HEK293T (cell line): ENCODE results near the gene PDE5A.

ENCODE experiments used
- CTCF ChIA-PET: fragments of 350-600 bp; formaldehyde crosslinking; extraction: SDS; loops from one replicate; lab custom pipeline; 2021; ENCODE audit warnings: antibody characterized with exemption, inconsistent platforms; lab: Yijun Ruan, JAX
- POLR2A ChIA-PET: fragments of 350-600 bp; formaldehyde crosslinking; extraction: SDS; loops from one replicate; lab custom pipeline; 2020; ENCODE audit warnings: antibody characterized with exemption, inconsistent platforms; lab: Yijun Ruan, JAX
- DNase-seq: peaks from one replicate; pipeline ENCODE4 v3.0.0; 2012; ENCODE audit warnings: mixed read lengths; ENCODE audit errors: extremely low spot score
- ARNT ChIP-seq: fragments of 450-650 bp; IDR thresholded peaks from 2 replicates; pipeline ENCODE4 v1.6.1; 2017; ENCODE audit warnings: mild to moderate bottlenecking
- BHLHE40 ChIP-seq: fragments of 450-650 bp; IDR thresholded peaks from 2 replicates; pipeline ENCODE4 v1.6.1; 2016; ENCODE audit warnings: mild to moderate bottlenecking, moderate library complexity, borderline replicate concordance
- CTBP1 ChIP-seq: fragments of 450-650 bp; IDR thresholded peaks from 2 replicates; pipeline ENCODE4 v1.6.1; 2016; ENCODE audit warnings: borderline replicate concordance
- ELF4 ChIP-seq: fragments of 450-650 bp; IDR thresholded peaks from 2 replicates; pipeline ENCODE4 v1.6.1; 2017; ENCODE audit warnings: antibody characterized with exemption
- FOXA1 ChIP-seq: fragments of 450-650 bp; IDR thresholded peaks from 2 replicates; pipeline ENCODE4 v1.6.1; 2016; ENCODE audit warnings: mild to moderate bottlenecking
- FOXK2 ChIP-seq: fragments of 450-650 bp; IDR thresholded peaks from 2 replicates; pipeline ENCODE4 v1.6.1; 2016; ENCODE audit warnings: mild to moderate bottlenecking
- FOXM1 ChIP-seq: fragments of 450-650 bp; IDR thresholded peaks from 2 replicates; pipeline ENCODE4 v1.6.1; 2017; ENCODE audit warnings: mild to moderate bottlenecking, borderline replicate concordance
- HDGF ChIP-seq: fragments of 450-650 bp; IDR thresholded peaks from 2 replicates; pipeline ENCODE4 v1.6.1; 2017; ENCODE audit warnings: antibody characterized with exemption, borderline replicate concordance
- L3MBTL2 ChIP-seq: fragments of 450-650 bp; conservative IDR thresholded peaks from 2 replicates; pipeline ENCODE4 v1.6.1; 2016; ENCODE audit warnings: mild to moderate bottlenecking
- LEF1 ChIP-seq: fragments of 450-650 bp; IDR thresholded peaks from 2 replicates; pipeline ENCODE4 v1.6.1; 2017; ENCODE audit warnings: mild to moderate bottlenecking, borderline replicate concordance
- NFRKB ChIP-seq: fragments of 450-650 bp; IDR thresholded peaks from 2 replicates; pipeline ENCODE4 v1.6.1; 2016; ENCODE audit warnings: mild to moderate bottlenecking, moderate library complexity
- SP1 ChIP-seq: fragments of 450-650 bp; IDR thresholded peaks from 2 replicates; pipeline ENCODE4 v1.6.1; 2017
- SUZ12 ChIP-seq: fragments of 450-650 bp; IDR thresholded peaks from 2 replicates; pipeline ENCODE4 v1.6.1; 2016; ENCODE audit warnings: mild to moderate bottlenecking
- TARDBP ChIP-seq: fragments of 450-650 bp; IDR thresholded peaks from 2 replicates; pipeline ENCODE4 v1.6.1; 2016
- ZNF384 ChIP-seq: fragments of 450-650 bp; IDR thresholded peaks from 2 replicates; pipeline ENCODE4 v1.6.1; 2016
- TF ChIP-seq, protein P1 (sequence below): fragments of 450-650 bp; IDR thresholded peaks from 2 replicates; pipeline ENCODE4 v1.6.1; 2016

Gene PDE5A

DNA sequence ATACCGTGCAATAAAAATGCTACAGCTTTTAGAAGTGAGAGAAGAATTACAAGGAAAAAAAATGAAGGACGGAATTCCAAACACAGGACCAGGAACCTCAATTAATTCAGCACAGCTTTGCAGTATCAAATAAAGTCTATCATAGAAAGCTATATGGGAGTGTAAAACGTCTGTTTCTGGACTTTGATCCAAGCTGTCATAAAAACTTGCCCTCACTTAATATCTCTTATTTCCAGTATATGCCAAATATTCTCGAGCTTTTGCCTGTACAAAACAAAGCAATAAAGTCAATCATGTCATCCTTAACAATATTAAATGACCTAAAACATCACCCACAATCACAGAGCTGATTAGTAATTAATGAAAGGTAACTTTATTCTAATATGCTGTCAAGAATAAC is 4.2 kb downstream of the PDE5A start:
- DNase-seq = no peak
- CTCF ChIA-PET = interaction anchor here (0.7 kb wide), 1 partner anchor 38 kb away, joined by 4 read pairs; no protein-coding TSS in a partner anchor
- POLR2A ChIA-PET = no interaction called here
- no peak for TF ChIP-seq FOXM1
- TF ChIP-seq FOXA1 = no peak
- TF ChIP-seq, protein P1, sequence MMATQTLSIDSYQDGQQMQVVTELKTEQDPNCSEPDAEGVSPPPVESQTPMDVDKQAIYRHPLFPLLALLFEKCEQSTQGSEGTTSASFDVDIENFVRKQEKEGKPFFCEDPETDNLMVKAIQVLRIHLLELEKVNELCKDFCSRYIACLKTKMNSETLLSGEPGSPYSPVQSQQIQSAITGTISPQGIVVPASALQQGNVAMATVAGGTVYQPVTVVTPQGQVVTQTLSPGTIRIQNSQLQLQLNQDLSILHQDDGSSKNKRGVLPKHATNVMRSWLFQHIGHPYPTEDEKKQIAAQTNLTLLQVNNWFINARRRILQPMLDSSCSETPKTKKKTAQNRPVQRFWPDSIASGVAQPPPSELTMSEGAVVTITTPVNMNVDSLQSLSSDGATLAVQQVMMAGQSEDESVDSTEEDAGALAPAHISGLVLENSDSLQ = no peak
- no peak for TF ChIP-seq NFRKB
- no peak for TF ChIP-seq FOXK2
- no peak for TF ChIP-seq BHLHE40
- TF ChIP-seq LEF1 = no peak
- no peak for TF ChIP-seq CTBP1
- no peak for TF ChIP-seq ELF4
- TF ChIP-seq ZNF384 = no peak
- TF ChIP-seq SP1 = no peak
- no peak for TF ChIP-seq L3MBTL2
- no peak for TF ChIP-seq TARDBP
- no peak for TF ChIP-seq SUZ12
- no peak for TF ChIP-seq HDGF
- TF ChIP-seq ARNT = no peak

DNA sequence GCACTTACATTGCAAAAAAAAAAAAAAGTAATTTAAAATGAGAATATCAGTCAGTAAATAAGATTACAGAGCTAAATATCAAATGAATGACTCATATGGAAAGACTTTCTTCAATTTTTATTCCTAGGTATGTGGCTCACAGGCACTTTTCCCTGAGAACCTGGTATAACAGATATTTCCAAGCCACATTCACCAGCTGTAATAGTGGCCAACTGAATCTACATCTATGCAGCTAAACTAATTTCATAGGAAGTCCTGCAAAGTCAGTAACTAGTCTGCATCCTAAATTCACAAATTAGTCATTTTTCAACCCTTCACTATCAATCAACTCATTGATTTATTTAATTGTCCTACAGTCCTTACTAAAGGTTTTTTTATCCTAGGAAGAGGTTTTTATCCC is 5.6 kb downstream of the PDE5A start:
- CTCF ChIA-PET = interaction anchor here (0.7 kb wide), 1 partner anchor 15 kb away, joined by 6 read pairs; no protein-coding TSS in a partner anchor
- POLR2A ChIA-PET = no interaction called here
- no peak for DNase-seq

DNA sequence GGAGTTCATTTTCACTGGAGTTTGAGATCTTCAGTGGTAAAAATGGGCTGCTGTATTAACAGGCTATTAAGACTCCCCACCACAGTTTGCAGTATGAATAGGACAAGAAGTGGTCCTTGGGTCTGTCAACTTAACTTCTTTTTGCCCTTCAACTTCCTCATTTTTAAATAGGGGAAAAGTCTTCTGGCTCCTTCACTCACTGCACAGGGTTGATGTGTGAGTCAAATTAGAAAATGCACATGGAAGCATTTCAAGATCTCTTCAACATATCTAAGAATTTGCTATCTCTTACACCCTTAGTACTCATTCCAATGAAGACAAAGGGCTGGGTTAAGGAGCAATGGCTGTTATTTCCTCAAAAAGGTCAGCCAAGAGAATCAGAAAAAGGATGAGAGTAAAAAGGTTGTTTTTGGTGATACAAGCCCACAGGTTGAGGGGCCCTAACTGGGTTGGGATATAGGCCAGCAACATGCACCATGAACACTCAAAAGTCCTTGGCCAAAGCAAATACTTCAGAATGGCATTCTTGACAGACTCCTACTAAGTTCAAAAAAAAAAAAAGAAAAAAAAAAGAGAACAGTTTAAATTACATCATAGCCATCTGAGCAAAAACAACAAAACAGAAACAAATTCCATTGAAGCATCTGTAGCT is 13.4 kb downstream of the PDE5A start:
- CTCF ChIA-PET = no interaction called here
- TF ChIP-seq LEF1 = no peak
- no peak for TF ChIP-seq CTBP1
- TF ChIP-seq SUZ12 = no peak
- no peak for TF ChIP-seq FOXA1
- no peak for TF ChIP-seq L3MBTL2
- TF ChIP-seq TARDBP = no peak
- TF ChIP-seq HDGF = no peak
- no peak for DNase-seq
- POLR2A ChIA-PET = no interaction called here

More for the DNA sequence above, 5.6 kb downstream of the PDE5A start:
- TF ChIP-seq SP1 = no peak
- no peak for TF ChIP-seq HDGF
- no peak for TF ChIP-seq ELF4

GRCh38 chr4:119604266-119604665 is 24.3 kb downstream of the PDE5A start:
- no peak for DNase-seq
- TF ChIP-seq SP1 = no peak
- no peak for TF ChIP-seq LEF1
- no peak for TF ChIP-seq CTBP1
- no peak for TF ChIP-seq NFRKB
- no peak for TF ChIP-seq FOXA1
- TF ChIP-seq ZNF384 = no peak
- TF ChIP-seq ELF4 = no peak
- TF ChIP-seq, protein P1 = no peak
- CTCF ChIA-PET = no interaction called here
- POLR2A ChIA-PET = no interaction called here

GRCh38 chr4:119602366-119602765 is 26.2 kb downstream of the PDE5A start:
- POLR2A ChIA-PET = no interaction called here

DNA sequence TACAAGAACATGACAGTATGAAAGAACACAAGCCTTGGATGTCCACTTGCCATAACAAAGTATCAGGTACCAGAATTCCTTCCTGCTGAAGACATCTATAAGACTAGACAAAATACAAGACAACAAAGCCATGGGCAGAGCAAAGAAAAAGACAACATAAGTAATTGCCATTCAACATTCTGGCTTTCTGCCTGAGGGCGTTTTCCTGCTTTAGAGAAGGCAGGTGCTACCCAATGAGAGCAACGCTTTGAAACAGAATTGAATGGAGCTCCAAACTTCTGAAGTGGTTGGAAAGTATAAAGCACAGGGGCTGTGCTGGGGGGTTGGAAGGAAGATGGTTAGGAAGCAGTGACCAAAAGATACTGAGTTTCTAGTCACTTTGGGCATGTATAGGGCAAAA is 30.1 kb downstream of the PDE5A start:
- TF ChIP-seq NFRKB (no peak), ELF4 (no peak), BHLHE40 (no peak), FOXK2 (no peak), CTBP1 (no peak), L3MBTL2 (no peak), FOXA1 (no peak), SUZ12 (no peak), LEF1 (no peak), ZNF384 (no peak), ARNT (no peak), TARDBP (no peak), HDGF (no peak), FOXM1 (no peak), SP1 (no peak)
- TF ChIP-seq, protein P1 = no peak
- DNase-seq = no peak
- CTCF ChIA-PET = no interaction called here
- POLR2A ChIA-PET = no interaction called here

More at GRCh38 chr4:119602366-119602765, 26.2 kb downstream of the PDE5A start:
- no peak for TF ChIP-seq BHLHE40
- TF ChIP-seq, protein P1 = no peak
- TF ChIP-seq ELF4 = no peak
- TF ChIP-seq FOXK2 = no peak
- TF ChIP-seq TARDBP = no peak
- TF ChIP-seq LEF1 = no peak
- TF ChIP-seq CTBP1 = no peak
- no peak for TF ChIP-seq FOXA1
- no peak for TF ChIP-seq FOXM1
- TF ChIP-seq ZNF384 = no peak
- no peak for TF ChIP-seq ARNT
- no peak for TF ChIP-seq NFRKB
- TF ChIP-seq SP1 = no peak
- CTCF ChIA-PET = no interaction called here
- DNase-seq = no peak
